ENCODE results near the gene BUB1B.

BUB1B gene

GRCh38 chr15:40192942-40193341 lies 32.1 kb downstream of the BUB1B start:
- DNase-seq, result no peak

- peak in 1 of 5 donors; percentile 19 for DNase-seq
These were observed 36.6 kb downstream of the BUB1B start for GRCh38 chr15:40197434-40197833.

- no peak for DNase-seq
These were observed 37.7 kb downstream of the BUB1B start for GRCh38 chr15:40198355-40199085.

GRCh38 chr15:40204100-40204499 lies 43.2 kb downstream of the BUB1B start:
- DNase-seq, result no peak

- DNase-seq, result peak in 2 of 5 donors; percentile 34 to 60
These were observed 56.4 kb downstream of the BUB1B start for GRCh38 chr15:40217166-40217824.

GRCh38 chr15:40219801-40220200 lies 58.9 kb downstream of the BUB1B start:
- DNase-seq, result no peak

GRCh38 chr15:40222131-40222530 lies 61.3 kb downstream of the BUB1B start:
- DNase-seq, result no peak

- peak in 1 of 5 donors; percentile 8 for DNase-seq
These were observed 65.9 kb downstream of the BUB1B start for GRCh38 chr15:40226736-40227135.

GRCh38 chr15:40229316-40229715 lies 68.4 kb downstream of the BUB1B start:
- no peak for DNase-seq

GRCh38 chr15:40229956-40230355 lies 69.1 kb downstream of the BUB1B start:
- DNase-seq, result no peak

- no peak for DNase-seq
These were observed 71.8 kb downstream of the BUB1B start for GRCh38 chr15:40232625-40233070.

GRCh38 chr15:40233727-40234577 lies 73.1 kb downstream of the BUB1B start:
- DNase-seq, result no peak

GRCh38 chr15:40234783-40235182 lies 73.9 kb downstream of the BUB1B start:
- no peak for DNase-seq

- DNase-seq, result no peak
These were observed 74.5 kb downstream of the BUB1B start for GRCh38 chr15:40235201-40235885.

GRCh38 chr15:40238532-40239403 lies 77.9 kb downstream of the BUB1B start, which contains the start of gene PAK6:
PAK6 (plus strand) TSS chr15:40239063; CDS start chr15:40264786, 25,723 bp downstream.
- no peak for DNase-seq

- DNase-seq, result no peak
These were observed 78.5 kb downstream of the BUB1B start for GRCh38 chr15:40239404-40239692.

- DNase-seq, result no peak
These were observed 79.1 kb downstream of the BUB1B start for GRCh38 chr15:40239693-40240618.

- no peak for DNase-seq
These were observed 79.9 kb downstream of the BUB1B start for GRCh38 chr15:40240619-40241221.

GRCh38 chr15:40241269-40242212 lies 80.7 kb downstream of the BUB1B start:
- DNase-seq, result no peak

All from T-helper 1 cell (primary cell).